Measurements from ENCODE around the gene MYLK2.

Gene MYLK2

GRCh38 chr20:31861135-31861384 lies 41.9 kb downstream of the MYLK2 start:
- Histone ChIP-seq H3K79me2 (ENCODE audit: insufficient read depth, low read length) (no peaks in the 10 kb centered on the region), H3K4me3 (ENCODE audit: low read length, poor library complexity, severe bottlenecking) (peak overlapping the region; percentile 77), H3F3A (ENCODE audit: low read depth) (no peaks in the 10 kb centered on the region), H3K4me1 (ENCODE audit: insufficient read depth, low read length, poor library complexity, severe bottlenecking) (peaks cover 24% of the 10 kb centered on the region), H3K27me3 (ENCODE audit: insufficient read depth, low read length, poor library complexity, severe bottlenecking) (no peaks in the 10 kb centered on the region), H3K36me3 (ENCODE audit: insufficient read depth, low read length) (no peaks in the 10 kb centered on the region), H3K9me3 (ENCODE audit: insufficient read depth, low read depth, low read length) (no peaks in the 10 kb centered on the region), H3K9ac (ENCODE audit: low read depth, low read length, poor library complexity, severe bottlenecking) (peak overlapping the region; percentile 70), H3K9me2 (replicated peaks; ENCODE audit: low read depth, low read length) (no peaks in the 10 kb centered on the region), H2AFZ (ENCODE audit: low read length) (peak overlapping the region; percentile 90), H3K4me2 (ENCODE audit: low read depth, low read length, poor library complexity, severe bottlenecking) (peak overlapping the region; percentile 85), H4K20me1 (ENCODE audit: insufficient read depth, low read length, poor library complexity, severe bottlenecking) (no peaks in the 10 kb centered on the region)
- TF ChIP-seq EZH2phosphoT487 (IDR thresholded peaks at IDR 0.05; ENCODE audit: borderline replicate concordance), result no peak
- TF ChIP-seq CTCF (conservative IDR thresholded peaks at IDR 0.05; ENCODE audit: low read length), result no peak

- peak overlapping the region; percentile 70 for H3K9ac ChIP-seq (ENCODE audit: low read depth, low read length, poor library complexity, severe bottlenecking)
- peaks cover 24% of the 10 kb centered on the region for H3K4me1 ChIP-seq (ENCODE audit: insufficient read depth, low read length, poor library complexity, severe bottlenecking)
- peak overlapping the region; percentile 85 for H3K4me2 ChIP-seq (ENCODE audit: low read depth, low read length, poor library complexity, severe bottlenecking)
- no peaks in the 10 kb centered on the region for H3K36me3 ChIP-seq (ENCODE audit: insufficient read depth, low read length)
- TF ChIP-seq CTCF (conservative IDR thresholded peaks at IDR 0.05; ENCODE audit: low read length), result no peak
- no peaks in the 10 kb centered on the region for H3F3A ChIP-seq (ENCODE audit: low read depth)
- no peaks in the 10 kb centered on the region for H4K20me1 ChIP-seq (ENCODE audit: insufficient read depth, low read length, poor library complexity, severe bottlenecking)
- no peaks in the 10 kb centered on the region for H3K27me3 ChIP-seq (ENCODE audit: insufficient read depth, low read length, poor library complexity, severe bottlenecking)
- no peaks in the 10 kb centered on the region for H3K79me2 ChIP-seq (ENCODE audit: insufficient read depth, low read length)
- no peaks in the 10 kb centered on the region for H3K9me3 ChIP-seq (ENCODE audit: insufficient read depth, low read depth, low read length)
- peak overlapping the region; percentile 90 for H2AFZ ChIP-seq (ENCODE audit: low read length)
- H3K9me2 ChIP-seq (replicated peaks; ENCODE audit: low read depth, low read length), result no peaks in the 10 kb centered on the region
- peak overlapping the region; percentile 77 for H3K4me3 ChIP-seq (ENCODE audit: low read length, poor library complexity, severe bottlenecking)
Observed at GRCh38 chr20:31861385-31862156, 42.4 kb downstream of the MYLK2 start.

GRCh38 chr20:31862157-31862470 lies 43.0 kb downstream of the MYLK2 start:
- H3K9ac ChIP-seq (ENCODE audit: low read depth, low read length, poor library complexity, severe bottlenecking), result no peak overlapping the region
- no peak overlapping the region for H2AFZ ChIP-seq (ENCODE audit: low read length)
- no peaks in the 10 kb centered on the region for H4K20me1 ChIP-seq (ENCODE audit: insufficient read depth, low read length, poor library complexity, severe bottlenecking)
- H3K9me2 ChIP-seq (replicated peaks; ENCODE audit: low read depth, low read length), result no peaks in the 10 kb centered on the region
- H3K4me3 ChIP-seq (ENCODE audit: low read length, poor library complexity, severe bottlenecking), result no peak overlapping the region
- H3K9me3 ChIP-seq (ENCODE audit: insufficient read depth, low read depth, low read length), result no peaks in the 10 kb centered on the region
- H3K4me1 ChIP-seq (ENCODE audit: insufficient read depth, low read length, poor library complexity, severe bottlenecking), result peaks cover 24% of the 10 kb centered on the region
- no peaks in the 10 kb centered on the region for H3K27me3 ChIP-seq (ENCODE audit: insufficient read depth, low read length, poor library complexity, severe bottlenecking)
- no peak for TF ChIP-seq EZH2phosphoT487 (IDR thresholded peaks at IDR 0.05; ENCODE audit: borderline replicate concordance)
- no peak for TF ChIP-seq CTCF (conservative IDR thresholded peaks at IDR 0.05; ENCODE audit: low read length)
- H3F3A ChIP-seq (ENCODE audit: low read depth), result no peaks in the 10 kb centered on the region
- H3K79me2 ChIP-seq (ENCODE audit: insufficient read depth, low read length), result no peaks in the 10 kb centered on the region
- H3K36me3 ChIP-seq (ENCODE audit: insufficient read depth, low read length), result no peaks in the 10 kb centered on the region
- no peak overlapping the region for H3K4me2 ChIP-seq (ENCODE audit: low read depth, low read length, poor library complexity, severe bottlenecking)
